Adipocyte (in vitro differentiated cells): ENCODE data around the gene ERC1.
A peak's percentile ranks its signal among the peaks of the same experiment; 100 is the strongest.

ENCODE experiments used
- DNase-seq: peaks from one replicate; pipeline ENCODE4 v3.0.0-alpha.2; 2015; ENCODE audit warnings: low read depth
- H3K27me3 ChIP-seq: replicated peaks from 2 replicates; pipeline ENCODE4 v1.7.0; 2013; ENCODE audit warnings: mild to moderate bottlenecking, low read length, moderate library complexity; ENCODE audit not compliant: control insufficient read depth, insufficient read depth
- H3K36me3 ChIP-seq: 2 replicates; pipeline ENCODE4 v1.7.0; 2013; ENCODE audit warnings: low read length, mild to moderate bottlenecking, moderate library complexity; ENCODE audit not compliant: control insufficient read depth, insufficient read depth, severe bottlenecking
- H3K4me1 ChIP-seq: 2 replicates; pipeline ENCODE4 v1.7.0; 2013; ENCODE audit warnings: mild to moderate bottlenecking, low read length, moderate library complexity; ENCODE audit not compliant: control insufficient read depth, insufficient read depth
- H3K4me3 ChIP-seq: 2 replicates; pipeline ENCODE4 v1.7.0; 2013; ENCODE audit warnings: mild to moderate bottlenecking, low read length, moderate library complexity
- H3K9ac ChIP-seq: 2 replicates; pipeline ENCODE4 v1.7.0; 2013; ENCODE audit warnings: mild to moderate bottlenecking, low read length, moderate library complexity
- H3K9me3 ChIP-seq: 2 replicates; pipeline ENCODE4 v1.7.0; 2013; ENCODE audit warnings: mild to moderate bottlenecking, low read length, moderate library complexity; ENCODE audit not compliant: control insufficient read depth

Gene ERC1

DNA sequence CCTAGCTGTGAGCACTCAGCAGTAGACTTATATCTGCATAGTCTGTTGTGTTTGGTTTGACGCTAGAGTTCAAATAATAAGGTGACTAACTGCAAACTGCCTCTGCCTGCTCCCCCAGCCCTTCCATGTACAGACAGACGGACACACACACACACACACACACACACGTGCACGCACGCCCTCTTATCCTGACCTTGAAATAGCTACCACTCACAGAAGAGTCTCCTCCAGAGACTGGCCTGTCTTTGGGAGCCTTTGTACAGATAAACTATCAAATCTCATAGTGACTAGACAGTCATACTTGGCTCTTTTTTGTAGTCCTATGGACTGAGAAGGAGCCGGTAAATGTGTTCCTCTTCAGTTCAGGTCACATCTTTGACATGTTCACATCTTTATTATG is 445.0 kb downstream of the ERC1 start:
- H3K36me3 ChIP-seq: no peaks in the 10 kb centered on the region
- H3K4me3 ChIP-seq: no peak overlapping the region
- no peak overlapping the region for H3K9ac ChIP-seq
- H3K9me3 ChIP-seq: no peaks in the 10 kb centered on the region
- DNase-seq: no peak
- no peaks in the 10 kb centered on the region for H3K27me3 ChIP-seq
- H3K4me1 ChIP-seq: peaks cover 10% of the 10 kb centered on the region

DNA sequence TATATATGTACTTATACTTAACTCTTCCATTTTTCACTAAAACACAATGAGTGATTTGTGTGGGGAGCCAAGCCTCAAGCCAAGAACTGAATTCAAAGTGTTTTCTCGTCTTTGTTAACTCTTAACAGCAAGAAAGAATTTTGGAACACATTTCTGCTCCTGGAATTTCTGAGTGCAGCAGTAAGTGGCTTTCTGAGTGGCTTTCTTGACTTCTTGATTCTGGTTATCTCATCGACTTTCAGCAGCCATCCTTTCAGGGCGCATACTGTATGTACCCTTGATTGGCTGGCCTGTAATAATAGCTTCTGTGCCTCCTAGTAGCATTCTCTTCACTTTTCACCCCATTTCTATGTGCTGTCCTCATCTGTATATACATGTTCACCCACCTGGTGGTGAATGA is 446.0 kb downstream of the ERC1 start:
- H3K9ac ChIP-seq: no peak overlapping the region
- no peaks in the 10 kb centered on the region for H3K27me3 ChIP-seq
- H3K36me3 ChIP-seq: no peaks in the 10 kb centered on the region
- H3K4me3 ChIP-seq: no peak overlapping the region
- no peaks in the 10 kb centered on the region for H3K9me3 ChIP-seq
- DNase-seq: no peak
- peaks cover 10% of the 10 kb centered on the region for H3K4me1 ChIP-seq

DNA sequence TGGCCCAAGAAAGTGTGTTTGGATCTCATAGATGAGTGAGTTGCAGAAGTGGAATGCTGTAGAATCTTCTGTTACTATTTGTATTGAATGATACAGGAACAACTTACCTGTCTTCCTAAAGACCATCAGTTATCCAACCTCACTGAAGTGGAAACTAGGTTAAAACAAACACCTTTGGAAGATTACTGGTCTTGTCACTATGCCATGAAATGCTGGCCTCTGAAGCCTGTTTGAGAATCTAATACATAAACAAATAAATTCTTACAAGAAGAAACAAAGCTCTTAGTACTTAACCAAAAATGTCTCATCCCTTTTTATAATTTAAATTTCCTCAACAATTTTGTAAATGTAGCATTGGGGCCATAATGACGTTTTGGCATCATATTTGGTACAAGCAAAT is 448.2 kb downstream of the ERC1 start:
- Histone ChIP-seq H3K27me3 (no peaks in the 10 kb centered on the region), H3K4me3 (no peak overlapping the region), H3K9me3 (no peaks in the 10 kb centered on the region), H3K36me3 (no peaks in the 10 kb centered on the region), H3K9ac (no peak overlapping the region), H3K4me1 (peaks cover 19% of the 10 kb centered on the region)
- DNase-seq: no peak

DNA sequence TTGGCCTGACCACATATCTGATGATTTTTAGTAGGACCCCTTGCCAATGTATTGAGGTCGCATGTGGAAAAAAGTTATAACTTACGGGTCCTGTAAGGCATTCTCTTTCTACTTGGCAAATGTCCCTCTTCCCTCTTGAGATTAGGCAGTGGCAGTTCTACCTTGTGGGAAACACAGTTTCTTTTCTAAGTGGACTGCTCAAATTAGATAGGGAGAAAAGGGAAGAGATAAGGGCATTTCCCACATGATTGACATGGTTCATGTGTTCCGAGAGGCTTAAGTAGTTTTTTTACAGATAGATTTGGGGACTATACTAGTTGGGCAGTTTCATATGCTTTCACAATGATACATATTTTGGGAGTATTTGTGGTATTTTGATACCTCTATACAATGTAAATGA is 448.7 kb downstream of the ERC1 start:
- no peak for DNase-seq
- Histone ChIP-seq H3K27me3 (no peaks in the 10 kb centered on the region), H3K9ac (no peak overlapping the region), H3K9me3 (no peaks in the 10 kb centered on the region), H3K4me1 (peaks cover 24% of the 10 kb centered on the region), H3K36me3 (no peaks in the 10 kb centered on the region), H3K4me3 (no peak overlapping the region)

DNA sequence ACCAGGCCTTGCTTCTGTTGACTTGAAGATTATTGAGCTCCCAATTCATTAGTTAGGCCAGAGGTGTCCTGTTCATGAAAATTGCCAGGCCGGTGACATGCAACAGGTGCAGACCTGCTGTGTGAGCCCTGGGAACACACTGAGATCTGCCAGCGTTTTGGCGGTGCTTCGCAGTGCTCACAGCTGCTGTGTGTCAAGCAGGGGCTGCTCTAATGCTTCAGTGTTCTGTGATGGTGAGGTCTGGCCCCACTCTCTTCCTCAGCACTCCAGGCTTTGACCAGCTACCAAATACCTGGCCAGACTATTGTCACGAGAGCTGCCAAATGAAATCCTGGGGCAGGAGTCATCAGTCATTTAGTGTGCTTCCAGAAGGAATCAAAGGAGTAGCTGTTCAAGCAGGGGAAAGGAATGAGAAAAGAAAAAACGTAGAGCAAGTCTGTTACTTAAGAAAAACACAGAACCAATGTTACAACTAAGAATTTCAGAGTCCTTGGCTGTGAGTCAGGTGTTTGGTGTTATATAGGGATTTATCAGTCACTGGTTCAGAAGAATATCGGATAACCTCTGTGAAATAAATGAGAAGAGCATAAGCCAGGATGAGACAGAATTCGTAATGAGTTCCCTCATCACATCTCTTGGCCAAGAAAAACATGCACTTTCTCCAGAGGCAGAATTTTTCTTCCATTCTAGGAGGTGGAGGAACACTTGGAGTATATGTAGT is 452.6 kb downstream of the ERC1 start:
- H3K4me1 ChIP-seq: peaks cover 14% of the 10 kb centered on the region
- DNase-seq: peak; percentile 66
- H3K4me3 ChIP-seq: peak overlapping the region; percentile 69
- H3K9ac ChIP-seq: peak overlapping the region; percentile 69
- H3K9me3 ChIP-seq: no peaks in the 10 kb centered on the region
- no peaks in the 10 kb centered on the region for H3K27me3 ChIP-seq
- peaks cover 3% of the 10 kb centered on the region for H3K36me3 ChIP-seq

DNA sequence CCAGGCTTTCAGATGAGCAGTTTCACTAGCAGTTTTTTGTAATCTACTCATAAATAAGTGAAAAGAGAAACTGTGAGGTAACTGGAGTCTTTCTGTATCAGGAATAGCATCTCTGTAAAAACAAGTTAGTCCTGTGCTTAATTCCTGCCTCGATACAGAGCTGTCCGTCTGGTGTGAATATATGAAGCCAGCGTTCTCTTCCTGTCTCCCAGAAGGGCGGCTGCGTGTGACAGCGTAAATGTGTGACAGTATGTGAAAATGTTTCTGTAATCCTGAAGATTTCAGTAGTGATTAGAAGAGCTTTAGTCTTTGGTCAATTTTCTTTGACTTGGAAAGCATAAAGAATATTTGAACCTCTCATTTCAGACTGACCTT is 453.1 kb downstream of the ERC1 start:
- DNase-seq: no peak
- Histone ChIP-seq H3K4me3 (peak overlapping the region; percentile 69), H3K27me3 (no peaks in the 10 kb centered on the region), H3K9ac (peak overlapping the region; percentile 69), H3K9me3 (no peaks in the 10 kb centered on the region), H3K4me1 (peaks cover 14% of the 10 kb centered on the region), H3K36me3 (peaks cover 3% of the 10 kb centered on the region)

DNA sequence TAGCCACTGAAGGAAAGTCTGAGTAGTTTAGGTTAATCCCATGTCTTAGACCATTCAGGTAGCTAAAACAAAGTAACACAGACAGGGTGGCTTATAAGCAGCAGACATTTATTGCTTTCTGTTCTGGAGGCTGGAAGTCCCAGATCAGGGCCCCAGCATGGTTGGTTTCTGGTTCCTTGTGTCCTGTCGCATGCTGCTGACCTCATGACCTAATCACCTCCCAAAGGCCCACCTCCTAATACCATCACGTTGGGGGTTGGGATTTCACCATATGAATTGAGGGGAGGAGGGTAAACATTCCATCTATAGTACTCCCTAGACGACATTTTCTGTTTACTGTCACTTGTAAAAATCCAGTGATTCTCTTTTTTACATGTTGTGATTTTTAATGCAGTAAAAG is 454.8 kb downstream of the ERC1 start:
- no peak for DNase-seq
- Histone ChIP-seq H3K27me3 (no peaks in the 10 kb centered on the region), H3K9ac (no peak overlapping the region), H3K9me3 (no peaks in the 10 kb centered on the region), H3K36me3 (peaks cover 3% of the 10 kb centered on the region), H3K4me3 (no peak overlapping the region), H3K4me1 (peaks cover 14% of the 10 kb centered on the region)

DNA sequence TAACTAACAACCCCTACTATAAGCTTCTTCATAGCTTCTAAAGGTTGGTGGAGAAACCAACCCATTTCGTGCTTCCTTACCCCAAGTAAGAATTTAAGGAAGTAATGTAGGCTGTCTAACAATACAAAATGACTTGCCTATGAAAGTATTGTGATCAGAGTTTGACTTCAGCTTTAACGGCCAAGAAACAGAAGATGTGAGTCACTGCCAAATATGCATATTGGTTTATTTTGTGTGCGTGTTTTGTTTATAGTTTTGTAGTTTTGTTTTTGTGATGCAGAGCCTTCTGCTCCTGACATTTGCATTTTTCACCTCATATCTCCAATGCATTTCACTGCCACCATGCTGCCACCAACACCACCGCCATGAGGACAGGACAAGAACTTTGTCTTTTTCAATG is 457.3 kb downstream of the ERC1 start:
- DNase-seq: no peak
- Histone ChIP-seq H3K27me3 (no peaks in the 10 kb centered on the region), H3K9me3 (no peaks in the 10 kb centered on the region), H3K4me3 (no peak overlapping the region), H3K36me3 (peaks cover 3% of the 10 kb centered on the region), H3K4me1 (peaks cover 13% of the 10 kb centered on the region), H3K9ac (no peak overlapping the region)

DNA sequence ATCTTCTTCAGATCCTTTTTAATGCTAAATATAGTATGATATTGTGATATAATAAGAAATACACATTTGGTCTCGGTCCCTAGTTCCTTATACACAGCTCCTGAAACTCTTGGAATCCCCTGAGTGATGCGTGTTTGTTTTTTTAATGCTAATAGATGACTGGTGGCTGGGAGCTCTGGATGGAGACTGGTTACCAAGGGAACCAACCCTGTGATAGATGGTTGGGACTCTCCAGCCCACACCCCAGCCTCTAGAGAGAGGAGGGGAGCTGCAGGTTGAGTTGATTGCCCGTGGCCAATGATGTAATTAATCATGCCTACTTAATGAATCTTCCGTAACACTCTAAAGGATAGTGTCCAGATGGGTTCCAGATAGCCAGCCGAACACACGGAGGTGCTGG is 462.8 kb downstream of the ERC1 start:
- H3K9ac ChIP-seq: no peak overlapping the region
- no peak for DNase-seq
- no peaks in the 10 kb centered on the region for H3K36me3 ChIP-seq
- H3K27me3 ChIP-seq: no peaks in the 10 kb centered on the region
- H3K4me3 ChIP-seq: no peak overlapping the region
- H3K9me3 ChIP-seq: no peaks in the 10 kb centered on the region
- H3K4me1 ChIP-seq: peaks cover 12% of the 10 kb centered on the region

DNA sequence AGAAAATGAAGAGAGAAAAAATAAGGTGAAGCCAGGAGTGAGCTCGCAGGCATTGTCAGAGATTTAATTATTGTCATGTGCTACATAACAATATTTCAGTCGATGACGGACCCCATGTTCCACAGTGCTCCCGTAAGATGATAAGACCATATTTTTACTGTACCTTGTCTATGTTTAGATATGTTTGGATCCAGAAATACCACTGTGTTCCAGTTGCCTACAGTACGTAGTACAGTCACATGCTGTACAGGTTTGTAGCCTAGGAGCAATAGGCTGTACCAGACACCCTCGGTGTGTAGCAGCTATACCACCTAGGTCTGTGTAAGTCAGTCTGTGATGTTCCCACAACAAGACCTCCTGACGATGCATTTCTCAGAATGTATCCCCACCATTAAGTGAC is 465.9 kb downstream of the ERC1 start:
- H3K9ac ChIP-seq: no peak overlapping the region
- no peak for DNase-seq
- no peaks in the 10 kb centered on the region for H3K36me3 ChIP-seq
- peaks cover 12% of the 10 kb centered on the region for H3K4me1 ChIP-seq
- no peaks in the 10 kb centered on the region for H3K27me3 ChIP-seq
- H3K4me3 ChIP-seq: no peak overlapping the region
- H3K9me3 ChIP-seq: peaks cover under 1% of the 10 kb centered on the region

DNA sequence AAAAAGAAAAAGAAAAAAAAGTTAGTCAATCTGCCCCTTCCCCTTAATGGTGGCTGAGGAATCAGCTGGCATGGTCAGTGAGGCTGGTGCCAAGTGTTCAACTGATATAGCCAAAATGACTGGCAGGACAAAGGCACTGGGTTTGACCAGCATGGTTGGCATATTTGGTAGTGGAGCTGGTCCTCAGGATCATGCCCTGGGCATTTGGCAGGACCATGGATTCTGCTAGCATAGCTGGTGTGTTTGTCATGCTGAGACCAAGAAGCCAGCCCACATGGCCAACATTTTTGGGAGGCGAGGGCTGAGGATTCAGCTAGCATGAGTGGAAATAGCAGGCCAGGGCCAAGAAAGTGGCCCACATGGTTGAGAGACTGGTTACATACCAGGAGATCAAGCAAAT is 466.9 kb downstream of the ERC1 start:
- DNase-seq: peak; percentile 83
- H3K36me3 ChIP-seq: no peaks in the 10 kb centered on the region
- H3K27me3 ChIP-seq: no peaks in the 10 kb centered on the region
- no peak overlapping the region for H3K4me3 ChIP-seq
- peaks cover 5% of the 10 kb centered on the region for H3K9me3 ChIP-seq
- no peak overlapping the region for H3K9ac ChIP-seq
- H3K4me1 ChIP-seq: peaks cover 19% of the 10 kb centered on the region

DNA sequence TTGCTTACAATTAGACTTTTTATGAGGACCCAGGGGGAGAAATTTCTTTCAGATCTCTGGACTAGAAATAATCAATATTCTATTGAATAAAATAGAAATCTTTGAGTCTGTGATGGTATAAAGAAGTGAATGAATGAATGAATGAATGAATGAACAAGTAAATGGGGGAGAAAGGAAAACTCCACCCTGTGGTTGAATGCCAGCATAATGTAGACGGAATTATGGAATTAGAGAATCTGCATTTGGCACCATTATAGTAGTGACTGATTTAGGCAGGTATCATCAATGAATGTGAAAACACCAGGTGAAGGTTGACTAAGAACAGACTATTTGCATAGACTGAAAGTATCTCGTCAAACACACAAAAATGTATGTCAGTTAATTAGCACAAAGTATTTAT is 468.3 kb downstream of the ERC1 start:
- H3K4me3 ChIP-seq: no peak overlapping the region
- H3K36me3 ChIP-seq: no peaks in the 10 kb centered on the region
- H3K27me3 ChIP-seq: no peaks in the 10 kb centered on the region
- no peak for DNase-seq
- peaks cover 5% of the 10 kb centered on the region for H3K9me3 ChIP-seq
- no peak overlapping the region for H3K9ac ChIP-seq
- H3K4me1 ChIP-seq: peaks cover 30% of the 10 kb centered on the region
